HG03565 (cell line): ENCODE results near the gene UPF1.

Source experiments
- ATAC-seq: cut with Tn5 transposase; IDR thresholded peaks from one replicate; pipeline ENCODE4 v1.9.1; 2021; ENCODE audit warnings: mild to moderate bottlenecking, moderate library complexity; ENCODE audit not compliant: unreplicated experiment

Gene UPF1

DNA sequence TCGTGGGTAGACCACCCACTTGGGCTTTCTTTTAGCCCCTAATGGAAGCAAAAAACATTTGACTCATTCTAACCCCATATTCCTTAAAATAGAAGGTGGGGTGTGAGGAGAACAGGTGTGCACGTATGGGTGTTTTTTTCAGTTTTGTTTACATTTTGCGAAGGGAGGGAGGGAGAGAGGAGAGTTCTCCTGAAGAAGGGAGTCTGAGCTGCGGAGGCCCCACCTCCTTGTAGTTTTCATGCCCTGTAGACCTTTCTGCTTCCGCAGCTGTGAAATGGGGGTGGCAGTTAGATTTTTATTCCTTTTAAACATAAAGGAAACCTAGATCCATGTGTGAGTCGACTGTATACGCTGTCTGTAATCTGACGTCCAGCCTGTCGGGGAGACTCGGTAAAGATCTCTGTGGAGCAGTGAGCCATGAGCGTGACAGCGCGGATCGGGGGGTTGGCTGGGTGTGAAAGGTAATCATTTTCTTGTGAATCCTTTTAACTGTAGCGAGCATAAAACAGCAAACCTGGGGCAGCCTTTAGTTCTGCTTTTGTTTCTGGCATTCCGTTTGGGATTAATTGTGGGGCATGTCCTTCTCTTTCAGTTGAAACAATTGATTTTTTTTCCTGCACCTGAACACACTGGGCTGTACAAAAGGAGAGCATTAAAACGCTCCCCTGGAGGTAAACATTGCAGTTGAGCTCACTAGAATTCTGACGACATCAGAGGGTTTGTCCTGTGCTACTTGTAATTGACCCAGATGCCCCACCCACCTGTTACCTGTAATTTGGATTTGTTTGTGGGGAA is 2.3 kb downstream of the UPF1 start:
- ATAC-seq = no peak

DNA sequence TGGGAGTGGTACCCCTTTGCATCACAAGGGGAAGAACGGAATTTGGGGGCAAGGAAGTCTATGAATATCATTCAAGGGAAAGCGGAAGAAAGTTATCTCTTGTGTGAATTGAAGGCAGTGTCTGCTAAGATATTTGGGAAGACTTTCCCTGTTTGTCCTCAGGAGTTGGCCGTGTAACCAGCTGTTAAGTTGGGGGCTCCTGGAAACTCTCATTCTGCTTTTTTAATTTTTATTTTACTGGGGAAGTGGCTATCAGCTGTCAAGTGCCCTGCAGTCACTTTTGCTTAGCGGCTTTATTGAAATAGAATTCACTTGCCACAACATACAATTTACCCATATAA is 2.9 kb downstream of the UPF1 start:
- ATAC-seq = no peak

DNA sequence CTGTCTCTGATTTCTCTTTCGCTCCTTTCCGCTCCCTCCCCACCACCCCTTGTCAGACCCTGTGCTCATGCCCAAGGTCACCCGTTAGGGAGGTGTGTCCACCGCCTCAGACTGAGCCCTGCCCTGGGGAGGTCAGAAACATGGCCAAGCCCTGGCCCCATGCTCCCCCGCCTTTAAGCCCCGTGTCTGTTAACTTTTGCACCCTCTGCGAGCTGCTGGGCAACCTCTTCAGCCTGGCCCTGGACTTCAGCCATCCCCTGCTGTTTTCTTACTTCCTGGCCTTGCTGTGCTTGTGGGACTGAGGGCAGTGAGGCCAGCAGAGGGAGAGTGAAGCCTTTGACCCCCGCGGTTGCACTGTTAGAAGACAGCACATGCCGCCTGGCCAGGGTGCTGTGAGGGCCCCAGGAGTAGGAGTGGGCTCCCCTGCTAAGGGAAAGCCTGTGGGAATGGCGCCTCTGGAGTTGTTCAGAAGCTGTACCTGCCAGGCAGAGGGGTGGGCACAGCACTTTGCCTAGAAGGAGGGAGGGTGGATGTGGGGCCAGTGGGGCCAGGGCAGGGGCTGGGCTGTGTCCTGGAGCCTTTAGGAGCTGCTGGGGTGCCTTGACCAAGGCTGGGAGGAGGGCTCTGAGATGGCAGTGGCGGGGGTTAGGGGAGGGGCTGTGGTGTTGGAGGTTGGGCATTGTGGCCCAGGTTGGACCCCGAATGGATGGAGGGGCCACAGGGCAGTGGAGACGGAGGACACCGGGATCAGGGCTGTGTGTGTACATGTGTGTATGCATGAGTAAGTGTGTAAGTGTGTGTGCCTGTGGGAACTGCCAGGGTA is 7.9 kb downstream of the UPF1 start:
- ATAC-seq = no peak

DNA sequence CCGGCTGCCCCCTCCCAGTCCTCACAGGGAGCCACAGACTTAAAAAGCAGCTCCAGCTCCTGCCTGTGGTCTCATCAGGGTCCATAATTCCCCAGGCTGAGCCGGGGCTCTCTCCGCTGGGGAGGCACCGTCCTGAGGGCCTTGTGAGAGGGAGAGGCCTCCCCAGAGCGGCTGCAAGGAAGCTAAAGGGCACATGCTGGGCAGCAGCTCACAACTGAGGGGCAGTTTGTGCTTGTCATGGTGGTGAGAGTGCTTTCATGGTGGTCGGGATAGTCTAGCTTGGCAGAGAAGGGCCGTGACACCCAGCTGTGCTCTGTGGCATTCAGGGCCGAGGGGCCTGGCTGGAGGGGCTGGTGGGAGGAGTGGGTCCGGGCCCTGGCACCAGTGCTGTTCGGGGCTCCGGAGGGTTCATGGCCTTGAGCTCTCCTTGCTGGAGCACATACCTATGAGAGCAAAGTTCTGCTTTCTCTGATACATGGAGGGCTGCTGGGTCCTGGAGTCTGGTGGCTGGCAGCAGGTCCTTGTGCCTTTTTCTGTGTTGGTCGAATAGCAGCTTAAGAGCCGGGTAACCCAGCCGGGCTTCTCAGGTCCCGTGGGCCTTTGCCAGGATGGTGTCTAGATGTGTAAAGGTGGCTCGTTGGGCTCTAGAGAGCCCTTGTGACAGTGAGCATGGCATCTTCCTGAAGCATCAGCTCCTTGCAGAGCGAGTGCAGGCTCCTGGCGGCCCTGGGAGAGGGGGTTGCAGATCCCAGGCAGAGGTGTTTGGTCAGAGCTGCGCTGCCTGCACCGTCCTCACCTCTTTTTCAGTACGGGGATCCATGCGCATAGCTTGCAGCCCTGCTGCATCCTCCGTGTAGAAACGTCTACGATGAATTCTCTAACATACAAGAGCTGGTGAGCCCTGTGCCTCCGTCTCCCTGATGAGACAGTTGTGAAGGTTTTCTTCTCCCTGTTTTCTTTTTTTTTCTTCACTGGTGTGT is 8.8 kb downstream of the UPF1 start:
- no peak for ATAC-seq

DNA sequence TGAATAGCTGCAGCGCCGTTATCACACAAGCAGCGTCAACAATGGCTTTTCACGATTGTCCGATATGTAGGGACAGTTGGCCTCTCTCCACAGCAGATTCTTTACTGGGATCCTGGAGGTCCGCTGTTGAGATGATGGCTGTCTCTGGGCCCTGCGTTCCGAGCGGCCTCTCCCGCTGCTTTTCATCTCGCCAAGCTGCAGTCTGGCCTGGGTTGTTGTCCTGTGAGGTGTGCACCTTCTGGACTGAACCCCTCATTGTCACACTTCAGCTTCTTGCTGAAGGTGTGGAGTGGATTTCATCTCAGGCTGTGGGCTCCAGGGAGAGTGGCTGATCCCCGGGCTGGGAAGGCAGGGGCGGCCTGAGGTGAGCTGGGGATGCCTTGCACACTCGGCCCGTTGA is 9.6 kb downstream of the UPF1 start:
- no peak for ATAC-seq

DNA sequence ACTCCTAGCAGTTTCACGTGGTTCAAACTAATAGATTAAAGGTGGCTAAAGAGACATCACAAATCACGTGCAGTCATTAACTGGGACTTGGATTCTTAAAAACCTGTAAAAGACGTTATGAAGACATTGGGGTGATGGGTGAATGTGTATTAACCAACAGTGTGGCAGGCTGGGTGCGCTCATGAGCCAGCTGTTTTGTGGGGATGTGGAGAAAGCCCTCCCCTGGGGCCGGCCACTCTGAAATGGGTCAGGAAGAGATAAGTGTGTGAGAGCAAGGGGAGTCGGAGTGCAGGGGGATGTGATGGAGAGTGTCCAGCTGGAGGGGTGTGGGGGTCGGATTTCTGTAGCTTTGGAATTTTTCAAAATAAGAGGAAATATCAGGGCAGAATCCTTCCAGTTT is 10.4 kb downstream of the UPF1 start:
- ATAC-seq = no peak

DNA sequence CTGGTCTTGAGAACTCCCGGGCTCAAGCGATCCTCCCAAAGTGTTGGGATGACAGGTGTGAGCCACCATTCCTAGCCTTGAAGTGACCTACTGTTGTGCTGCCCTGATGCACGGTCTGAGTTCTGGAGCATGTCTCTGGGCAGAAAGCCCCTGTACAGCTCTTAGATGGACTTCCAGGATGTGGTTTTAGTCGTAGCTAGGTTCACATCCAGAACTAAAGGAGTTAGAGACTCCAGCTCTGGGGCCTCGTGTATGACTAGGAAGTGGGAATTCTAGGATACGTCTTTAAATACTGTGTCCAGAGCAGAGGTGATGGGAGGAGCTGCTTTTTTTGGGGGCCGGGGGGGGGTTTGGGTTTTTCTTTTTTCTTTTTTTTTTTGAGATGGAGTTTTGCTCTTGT is 12.2 kb downstream of the UPF1 start:
- ATAC-seq = no peak

DNA sequence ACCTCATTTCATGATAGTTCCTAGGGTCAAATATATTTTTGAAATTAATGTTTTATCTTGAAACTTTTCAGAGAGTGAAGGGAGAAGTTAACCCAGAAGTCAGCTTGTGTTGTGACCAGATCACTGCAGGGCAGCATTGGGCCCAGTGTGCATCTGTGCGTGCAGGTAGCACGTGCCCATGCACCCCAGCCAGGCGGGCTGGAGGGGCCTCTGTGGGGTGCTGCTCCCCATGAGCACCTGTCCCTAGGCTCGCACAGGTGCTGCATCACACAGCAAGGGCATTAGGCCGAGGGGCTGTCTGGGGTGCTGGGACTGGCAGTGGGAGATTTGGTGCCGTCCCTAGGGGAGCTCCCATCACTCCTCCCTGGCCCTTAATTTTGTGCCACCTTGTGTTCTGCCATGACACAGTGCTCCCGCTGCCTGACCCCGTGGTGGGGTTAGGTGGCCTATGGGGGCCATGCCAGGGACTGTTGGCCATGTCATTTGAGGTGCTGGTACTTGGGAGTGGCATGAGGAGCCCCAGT is 13.1 kb downstream of the UPF1 start:
- no peak for ATAC-seq

DNA sequence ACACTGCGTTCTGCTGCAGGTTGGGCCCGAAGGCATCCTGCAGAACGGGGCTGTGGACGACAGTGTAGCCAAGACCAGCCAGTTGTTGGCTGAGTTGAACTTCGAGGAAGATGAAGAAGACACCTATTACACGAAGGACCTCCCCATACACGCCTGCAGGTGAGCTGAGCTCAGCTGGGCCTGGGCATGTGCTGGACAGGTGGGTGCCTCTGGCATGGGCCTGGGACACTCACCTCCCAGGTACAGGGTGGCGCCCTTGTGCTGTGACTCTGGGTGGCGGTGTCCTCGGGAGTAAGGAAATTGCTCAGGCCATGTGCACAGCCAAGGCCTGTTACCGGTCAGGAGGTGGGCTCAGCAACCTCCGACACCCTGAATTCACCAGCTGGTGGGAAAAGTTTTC is 14.2 kb downstream of the UPF1 start:
- ATAC-seq = no peak

DNA sequence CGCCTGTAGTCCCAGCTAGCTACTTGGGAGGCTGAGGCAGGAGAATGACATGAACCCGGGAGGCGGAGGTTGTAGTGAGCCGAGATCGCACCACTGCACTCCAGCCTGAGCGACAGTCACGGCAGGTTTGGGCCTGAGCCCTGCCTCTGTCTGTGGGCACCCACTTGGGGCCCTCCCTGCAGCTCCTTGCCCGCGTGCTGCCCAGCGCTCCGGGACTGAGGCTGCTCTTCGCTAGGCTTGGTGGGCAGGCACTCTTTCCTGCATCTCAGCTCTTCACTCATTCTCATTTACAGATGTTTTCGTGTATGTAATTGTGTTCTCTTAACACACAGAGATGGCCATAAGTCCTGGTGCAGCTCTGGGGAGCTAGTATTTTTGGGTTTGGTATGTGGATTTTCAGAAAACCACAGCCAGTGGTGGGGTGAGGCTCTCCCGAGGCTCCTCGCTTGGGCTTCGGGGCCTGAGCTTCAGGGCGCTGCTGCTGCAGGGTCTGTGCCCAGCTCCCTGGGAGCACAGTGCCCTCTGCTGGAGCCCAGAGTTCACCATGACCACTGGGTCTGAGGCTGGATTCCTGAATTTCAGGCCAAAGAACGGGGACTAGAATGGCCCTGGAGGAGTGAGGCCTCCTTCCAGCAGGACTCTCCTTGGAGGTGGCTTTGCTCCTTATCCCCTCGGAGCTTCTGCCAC is 15.2 kb downstream of the UPF1 start:
- ATAC-seq = no peak

DNA sequence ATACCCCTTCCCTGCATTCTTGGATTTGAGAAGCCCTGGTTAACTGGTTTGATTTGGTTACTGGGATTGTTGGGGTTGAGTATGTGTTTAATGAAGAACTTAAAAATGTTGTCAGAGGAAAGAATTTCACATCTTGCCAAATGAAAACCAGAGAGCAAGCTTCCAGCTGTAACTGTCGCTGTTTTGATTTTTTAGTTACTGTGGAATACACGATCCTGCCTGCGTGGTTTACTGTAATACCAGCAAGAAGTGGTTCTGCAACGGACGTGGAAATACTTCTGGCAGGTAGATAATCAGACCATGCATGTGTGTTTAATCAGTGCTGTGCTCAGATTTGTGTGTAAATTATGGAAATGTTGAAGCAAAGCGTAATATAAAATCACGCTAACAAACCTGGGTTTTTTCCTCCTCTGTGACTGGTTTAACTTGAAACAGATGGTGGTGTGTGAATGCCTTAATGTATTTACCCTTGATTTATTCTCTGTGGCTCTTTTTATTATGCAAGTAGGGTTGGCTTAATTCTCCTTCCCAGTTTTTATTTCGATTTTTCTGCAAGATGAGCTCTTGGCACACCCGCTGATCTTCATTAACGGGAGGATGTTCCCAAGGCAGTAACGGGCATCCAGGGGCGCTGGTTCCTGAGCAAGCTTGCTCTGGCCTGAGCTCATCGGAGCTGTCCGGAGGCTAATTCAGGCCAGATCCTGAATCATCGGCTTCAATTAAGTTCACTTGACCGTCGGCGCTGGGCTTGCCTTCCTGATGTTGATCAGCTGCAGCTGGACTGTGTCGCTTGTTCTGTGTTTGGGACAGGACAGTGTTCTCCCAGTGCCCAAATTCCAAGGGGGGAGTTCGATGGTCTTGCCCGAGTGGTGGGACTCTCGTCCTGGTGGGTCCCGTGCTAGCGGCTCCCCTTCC is 16.0 kb downstream of the UPF1 start:
- no peak for ATAC-seq

DNA sequence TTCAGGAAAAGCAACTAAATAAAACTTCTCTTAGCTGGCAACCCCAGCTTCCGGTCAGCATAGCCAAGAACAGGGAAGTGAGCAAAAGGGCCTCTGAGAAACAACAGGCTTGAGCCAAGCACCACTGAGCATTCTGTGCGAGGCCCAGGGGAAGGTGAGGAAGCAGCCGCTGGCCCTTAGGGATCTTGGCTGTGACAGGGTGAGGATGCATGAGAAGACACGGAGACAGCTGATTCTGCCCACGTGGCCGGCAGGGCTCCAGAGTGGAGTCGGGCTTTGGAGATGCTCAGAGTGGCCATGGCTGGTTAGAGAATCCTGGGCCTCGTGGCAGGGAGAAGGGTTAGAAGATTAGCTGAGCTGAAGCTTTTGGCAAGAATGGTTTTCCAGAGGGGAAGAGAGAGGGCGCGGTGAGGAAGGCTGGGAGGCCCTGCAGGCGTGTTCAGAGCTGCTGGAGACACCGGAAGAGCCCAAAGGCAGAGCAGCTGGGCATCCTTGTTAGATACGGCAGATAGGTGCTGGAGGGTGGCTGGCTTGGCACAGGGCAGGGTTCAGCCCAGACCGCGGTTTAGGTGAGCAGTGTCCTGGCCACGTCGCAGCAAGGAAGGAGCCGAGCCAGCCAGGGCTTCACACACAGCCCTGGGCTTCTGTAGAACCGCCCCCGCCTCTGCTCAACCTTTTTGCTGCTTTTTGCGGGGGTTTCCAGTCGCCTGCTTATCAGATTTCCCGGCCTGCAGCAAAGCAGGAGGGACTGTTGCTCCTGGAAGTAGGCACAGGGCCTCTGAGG is 17.3 kb downstream of the UPF1 start:
- no peak for ATAC-seq

DNA sequence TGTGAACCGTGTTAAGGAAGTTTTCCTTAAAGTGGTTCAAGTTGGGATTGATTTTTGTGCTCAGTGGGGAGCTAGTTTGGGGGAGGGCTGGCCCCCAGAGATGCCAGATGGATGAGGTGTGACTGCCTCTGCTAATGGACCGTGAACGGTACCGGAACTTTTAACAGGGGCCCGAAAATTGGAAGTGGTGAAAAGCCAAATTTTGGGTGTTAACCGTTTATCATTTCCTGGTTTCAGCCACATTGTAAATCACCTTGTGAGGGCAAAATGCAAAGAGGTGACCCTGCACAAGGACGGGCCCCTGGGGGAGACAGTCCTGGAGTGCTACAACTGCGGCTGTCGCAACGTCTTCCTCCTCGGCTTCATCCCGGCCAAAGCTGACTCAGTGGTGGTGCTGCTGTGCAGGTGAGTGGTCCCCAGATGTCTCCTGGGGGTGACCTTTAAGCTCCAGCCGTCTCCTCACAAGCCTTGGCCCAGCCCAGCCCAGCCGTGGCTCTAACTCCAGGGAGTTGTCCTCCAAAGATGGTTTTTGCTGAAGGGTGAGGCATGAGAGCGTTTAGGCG is 18.2 kb downstream of the UPF1 start:
- ATAC-seq = no peak

DNA sequence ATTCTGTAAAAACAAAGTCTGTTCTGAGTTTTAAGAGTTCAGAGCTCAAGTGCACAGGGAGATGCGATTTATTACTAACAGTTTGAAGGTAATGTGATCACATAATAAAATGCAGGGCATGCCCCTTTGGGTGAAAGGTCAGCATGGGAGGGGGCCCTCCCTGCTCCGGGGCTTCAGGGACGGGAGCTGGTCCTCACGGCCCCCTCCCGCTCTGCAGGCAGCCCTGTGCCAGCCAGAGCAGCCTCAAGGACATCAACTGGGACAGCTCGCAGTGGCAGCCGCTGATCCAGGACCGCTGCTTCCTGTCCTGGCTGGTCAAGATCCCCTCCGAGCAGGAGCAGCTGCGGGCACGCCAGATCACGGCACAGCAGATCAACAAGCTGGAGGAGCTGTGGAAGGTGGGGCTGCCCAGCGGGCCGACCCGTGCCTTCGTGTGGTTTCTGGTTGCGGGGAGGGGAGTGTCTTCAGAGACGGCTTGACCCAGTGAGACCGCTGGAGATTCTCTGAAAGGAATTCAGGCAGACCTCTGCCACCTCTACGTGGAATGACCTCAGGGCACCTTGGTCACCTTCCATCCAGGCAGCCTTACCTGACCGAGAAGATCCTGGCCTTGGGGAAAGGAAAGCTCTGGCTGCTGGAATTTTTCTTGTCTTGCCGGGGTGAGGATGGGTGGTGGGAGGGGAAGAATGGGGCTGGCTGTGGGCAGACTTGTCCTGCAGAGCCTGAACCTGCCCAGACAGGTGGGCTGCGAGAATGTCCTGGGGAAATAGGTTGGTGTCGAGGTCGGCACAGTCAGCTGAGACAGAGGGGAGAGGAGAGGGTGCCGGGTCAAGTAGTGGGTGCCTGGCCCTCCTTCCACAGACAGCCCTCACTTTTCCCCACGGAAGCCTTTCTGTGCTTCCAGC is 19.0 kb downstream of the UPF1 start:
- ATAC-seq = no peak

DNA sequence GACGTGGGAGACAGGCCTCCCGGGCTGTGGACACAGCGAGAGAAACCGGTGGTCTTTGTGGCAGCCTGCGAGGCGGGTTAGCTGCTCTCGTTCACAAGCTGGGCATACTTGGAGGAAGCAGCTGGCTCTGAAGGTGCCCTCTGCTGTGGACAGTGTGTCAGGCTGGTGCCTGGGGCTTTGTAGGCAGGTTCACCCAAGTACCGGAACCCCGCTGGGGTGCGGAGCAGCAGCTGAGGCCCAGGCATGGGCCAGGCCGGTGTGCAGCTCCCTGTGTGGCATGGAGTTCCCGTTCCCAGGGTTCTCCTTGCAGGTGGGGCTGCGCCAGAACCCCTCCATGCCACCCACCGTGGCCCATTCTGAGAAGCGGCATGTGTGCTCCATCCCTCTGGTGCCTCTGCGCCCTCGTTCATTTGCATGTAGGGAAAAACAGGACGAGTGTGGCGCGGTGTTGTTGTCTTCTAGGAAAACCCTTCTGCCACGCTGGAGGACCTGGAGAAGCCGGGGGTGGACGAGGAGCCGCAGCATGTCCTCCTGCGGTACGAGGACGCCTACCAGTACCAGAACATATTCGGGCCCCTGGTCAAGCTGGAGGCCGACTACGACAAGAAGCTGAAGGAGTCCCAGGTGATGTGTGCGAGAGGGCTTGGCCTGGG is 20.0 kb downstream of the UPF1 start:
- ATAC-seq = no peak

DNA sequence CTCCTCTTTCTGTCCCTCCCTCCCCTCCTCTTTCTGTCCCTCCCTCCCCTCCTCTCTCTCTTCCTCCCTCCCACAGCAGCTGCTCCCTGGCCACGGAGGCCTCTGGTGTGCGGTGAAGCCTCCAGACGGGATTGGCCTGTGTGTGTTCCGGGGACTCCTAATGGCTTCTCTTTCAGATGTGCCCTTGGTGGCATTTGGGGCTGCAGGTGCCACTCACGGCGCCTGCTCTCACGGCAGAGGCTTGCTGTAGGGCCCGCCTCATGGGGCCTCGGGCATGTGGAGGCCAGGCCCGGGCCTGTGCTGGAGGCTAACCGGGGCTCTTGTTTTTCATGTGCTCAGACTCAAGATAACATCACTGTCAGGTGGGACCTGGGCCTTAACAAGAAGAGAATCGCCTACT is 20.9 kb downstream of the UPF1 start:
- ATAC-seq = no peak
